ENCODE measurements around the gene NCKAP5. TPM values are rescaled to one million over a fixed set of nuclear protein-coding genes. Genes with fewer than 3 reads are reported as not detected.

NCKAP5 gene
- total and polyA plus RNA-seq, 2 donors (not counting 1 experiment from before 2014, with no cell fraction given), result not detected

- Histone ChIP-seq H4K20me1 (ENCODE audit: control insufficient read depth, insufficient read depth, low read length, poor library complexity, severe bottlenecking) (no peaks in the 10 kb centered on the region), H3K4me1 (ENCODE audit: control insufficient read depth in 2 of 2, insufficient read depth in 2 of 2, low read length in 2 of 2) (no peaks in the 10 kb centered on the region), H3K4me2 (replicated peaks; ENCODE audit: low read depth, low read length, poor library complexity, severe bottlenecking) (no peak overlapping the region), H3K79me2 (ENCODE audit: control insufficient read depth, insufficient read depth, low read length) (no peaks in the 10 kb centered on the region), H3K9ac (ENCODE audit: low read length) (no peak overlapping the region), H3K27ac (ENCODE audit: low read length in 2 of 2) (no peak overlapping the region), H2AFZ (ENCODE audit: insufficient read depth, low read depth, low read length, poor library complexity, severe bottlenecking) (no peak overlapping the region), H3K27me3 (replicated peaks in 1 of 4; ENCODE audit: control extremely low read depth in 1 of 4, control insufficient read depth in 3 of 4, insufficient read depth in 4 of 4, low read length in 3 of 4) (no peaks in the 10 kb centered on the region), H3K36me3 (replicated peaks in 1 of 2; ENCODE audit: control extremely low read depth in 1 of 2, control insufficient read depth in 1 of 2, extremely low read depth in 1 of 2, insufficient read depth in 2 of 2, low read length in 1 of 2) (no peaks in the 10 kb centered on the region), H3K4me3 (ENCODE audit: control extremely low read depth in 1 of 5, extremely low read depth in 1 of 5, insufficient read depth in 1 of 5, low read depth in 2 of 5, low read length in 4 of 5) (no peak overlapping the region), H3K9me3 (ENCODE audit: control extremely low read depth in 1 of 3, control insufficient read depth in 2 of 3, insufficient read depth in 1 of 3, low read length in 2 of 3) (peaks cover 0 to 3% (median 0%) of the 10 kb centered on the region in 3 donors)
- CTCF ChIA-PET, result no interaction called here
- H3K27me3 Mint-ChIP-seq, result no peaks in the 10 kb centered on the region
- WGBS (ENCODE audit: insufficient coverage), result 75% methylated on average over 2 of the region's 3 CpGs
- no peak overlapping the region for H3K4me3 Mint-ChIP-seq
- TF ChIP-seq EZH2 (IDR thresholded peaks at IDR 0.05; ENCODE audit: borderline replicate concordance, insufficient read depth, low read depth, low read length, poor library complexity, severe bottlenecking) (no peak), CTCF (IDR thresholded peaks at IDR 0.05) (no peak)
- DNase-seq (no peak), ATAC-seq (ENCODE audit: low read depth) (no peak)
- no peaks in the 10 kb centered on the region for H3K4me1 Mint-ChIP-seq
- intact Hi-C loops (cut with micrococcal nuclease), result no loop called here
- peaks cover 2% of the 10 kb centered on the region for H3K9me3 Mint-ChIP-seq (ENCODE audit: insufficient read depth)
- POLR2A ChIA-PET, result no interaction called here
- H3K27ac Mint-ChIP-seq, result no peak overlapping the region
Observed at GRCh38 chr2:133097666-133098065, 470.6 kb downstream of the NCKAP5 start.

GRCh38 chr2:133092571-133092970 is 475.7 kb downstream of the NCKAP5 start:
- ATAC-seq (ENCODE audit: low read depth), result no peak
- intact Hi-C loops (cut with micrococcal nuclease), result no loop called here
- 83% methylated on average over 1 of the region's 3 CpGs for WGBS (ENCODE audit: insufficient coverage)

More at GRCh38 chr2:133092571-133092970, 475.7 kb downstream of the NCKAP5 start:
- Mint-ChIP-seq H3K9me3 (ENCODE audit: insufficient read depth) (peaks cover 2% of the 10 kb centered on the region), H3K4me3 (no peak overlapping the region), H3K27me3 (no peaks in the 10 kb centered on the region), H3K27ac (no peak overlapping the region), H3K4me1 (no peaks in the 10 kb centered on the region)
- TF ChIP-seq CTCF (IDR thresholded peaks at IDR 0.05), result no peak
- no peak for TF ChIP-seq EZH2 (IDR thresholded peaks at IDR 0.05; ENCODE audit: borderline replicate concordance, insufficient read depth, low read depth, low read length, poor library complexity, severe bottlenecking)
- Histone ChIP-seq H3K4me1 (ENCODE audit: control insufficient read depth in 2 of 2, insufficient read depth in 2 of 2, low read length in 2 of 2) (no peaks in the 10 kb centered on the region), H3K9ac (ENCODE audit: low read length) (no peak overlapping the region), H3K27me3 (replicated peaks in 1 of 4; ENCODE audit: control extremely low read depth in 1 of 4, control insufficient read depth in 3 of 4, insufficient read depth in 4 of 4, low read length in 3 of 4) (no peaks in the 10 kb centered on the region), H3K4me2 (replicated peaks; ENCODE audit: low read depth, low read length, poor library complexity, severe bottlenecking) (no peak overlapping the region), H3K4me3 (ENCODE audit: control extremely low read depth in 1 of 5, extremely low read depth in 1 of 5, insufficient read depth in 1 of 5, low read depth in 2 of 5, low read length in 4 of 5) (no peak overlapping the region), H3K27ac (ENCODE audit: low read length in 2 of 2) (no peak overlapping the region), H2AFZ (ENCODE audit: insufficient read depth, low read depth, low read length, poor library complexity, severe bottlenecking) (no peak overlapping the region), H3K9me3 (ENCODE audit: control extremely low read depth in 1 of 3, control insufficient read depth in 2 of 3, insufficient read depth in 1 of 3, low read length in 2 of 3) (peaks cover 0 to 3% (median 0%) of the 10 kb centered on the region in 3 donors), H4K20me1 (ENCODE audit: control insufficient read depth, insufficient read depth, low read length, poor library complexity, severe bottlenecking) (no peaks in the 10 kb centered on the region), H3K36me3 (replicated peaks in 1 of 2; ENCODE audit: control extremely low read depth in 1 of 2, control insufficient read depth in 1 of 2, extremely low read depth in 1 of 2, insufficient read depth in 2 of 2, low read length in 1 of 2) (no peaks in the 10 kb centered on the region), H3K79me2 (ENCODE audit: control insufficient read depth, insufficient read depth, low read length) (no peaks in the 10 kb centered on the region)
- ChIA-PET CTCF (no interaction called here), POLR2A (no interaction called here)
- no peak for DNase-seq
